Testis (tissue), 3 donors: Measurements from ENCODE around the gene DCLK2. TPM values are rescaled to one million over a fixed set of nuclear protein-coding genes. Genes with fewer than 3 reads are reported as not detected.

ENCODE experiments used
- DNase-seq: peaks from one replicate; pipeline ENCODE4 v3.0.0-alpha.2; 2019
- H3K27ac ChIP-seq, 2 donors: fragments of 200-600 bp; sonication (generic); one replicate each; pipeline ENCODE4 v1.5.1; 2019
- H3K27me3 ChIP-seq: fragments of 200-600 bp; sonication (generic); one replicate; pipeline ENCODE4 v1.5.1; 2019
- H3K36me3 ChIP-seq: fragments of 200-600 bp; sonication (generic); one replicate; pipeline ENCODE4 v1.5.1; 2017; ENCODE audit warnings: low read depth; ENCODE audit errors: missing control alignments
- H3K4me1 ChIP-seq: fragments of 200-600 bp; sonication (generic); one replicate; pipeline ENCODE4 v1.5.1; 2019
- H3K4me3 ChIP-seq, 2 donors: fragments of 200-600 bp; sonication (generic); one replicate each; pipeline ENCODE4 v1.5.1; 2017 to 2019
- H3K9me3 ChIP-seq: fragments of 200-600 bp; sonication (generic); one replicate; pipeline ENCODE4 v1.5.1; 2017
- POLR2A ChIP-seq: fragments of 450-650 bp; IDR thresholded peaks from one replicate; pipeline ENCODE4 v1.6.1; 2017; ENCODE audit warnings: antibody characterized with exemption, mild to moderate bottlenecking, moderate library complexity
- WGBS, 2 donors: methylation state at CpG; one replicate each; pipeline ENCODE4 v1.1.5; 2018; 5-methylcytosine and 5-hydroxymethylcytosine counted together
- intact Hi-C: fragments of 100-400 bp; cut with DNase I; formaldehyde crosslinking; loops from one replicate; pipeline ENCODE4 v1.15.1; 2023; ENCODE audit warnings: low total_unique reads
- polyA plus RNA-seq: library from polyadenylated mRNA; stranded (reverse); fragments of 350-450 nt; fragmentation: Illumina TruSeq; extraction: RNeasy Lipid Tissue Mini Kit (QIAGEN cat#74804); gene quantifications from one replicate; pipeline ENCODE4 v1.2.3, GENCODE V29; 2014; ENCODE audit warnings: low read depth, low replicate concordance; ENCODE audit not compliant: insufficient read depth
- total RNA-seq, 2 donors: library from RNA; depleted of rRNA; stranded (reverse); fragments of >200 nt; gene quantifications; one replicate each; pipeline ENCODE4 v1.2.3, GENCODE V29; 2016
- TF ChIP-seq, protein P1 (sequence below), 3 experiments: fragments of 450-650 bp in 2 of 3; fragments of 200-600 bp in 1 of 3; sonication (generic) in 1 of 3; IDR thresholded peaks; one replicate each; pipeline ENCODE4 v1.5.1; 2016 to 2019; ENCODE audit warnings: antibody characterized with exemption in 3 of 3, mild to moderate bottlenecking in 2 of 3, moderate library complexity in 1 of 3

DCLK2 gene
- total and polyA plus RNA-seq, 3 donors from 2014 or later = 6.1 to 18.4 (median 14.8) TPM

DNA sequence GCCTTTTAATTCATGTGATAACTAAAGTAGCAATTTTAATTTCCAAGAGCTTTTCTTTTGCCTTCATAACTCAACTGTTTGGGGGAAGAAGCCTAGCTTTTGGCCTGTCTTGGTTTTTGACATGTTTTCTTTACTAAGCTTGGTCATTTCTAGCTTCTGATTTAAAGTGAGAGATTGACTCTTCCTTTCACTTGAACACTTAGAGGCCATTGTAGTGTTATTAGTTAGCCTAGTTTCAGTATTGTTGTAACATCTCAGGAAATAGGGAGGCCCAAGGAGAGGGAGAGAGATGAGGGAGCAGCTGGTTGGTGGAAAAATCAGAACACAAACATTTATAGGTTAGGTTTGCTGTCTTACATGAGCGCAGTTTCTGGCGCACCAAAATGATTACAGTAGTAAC is 44.8 kb downstream of the DCLK2 start:
- H3K36me3 ChIP-seq = no peaks in the 10 kb centered on the region
- no peak for TF ChIP-seq POLR2A
- TF ChIP-seq, protein P1, sequence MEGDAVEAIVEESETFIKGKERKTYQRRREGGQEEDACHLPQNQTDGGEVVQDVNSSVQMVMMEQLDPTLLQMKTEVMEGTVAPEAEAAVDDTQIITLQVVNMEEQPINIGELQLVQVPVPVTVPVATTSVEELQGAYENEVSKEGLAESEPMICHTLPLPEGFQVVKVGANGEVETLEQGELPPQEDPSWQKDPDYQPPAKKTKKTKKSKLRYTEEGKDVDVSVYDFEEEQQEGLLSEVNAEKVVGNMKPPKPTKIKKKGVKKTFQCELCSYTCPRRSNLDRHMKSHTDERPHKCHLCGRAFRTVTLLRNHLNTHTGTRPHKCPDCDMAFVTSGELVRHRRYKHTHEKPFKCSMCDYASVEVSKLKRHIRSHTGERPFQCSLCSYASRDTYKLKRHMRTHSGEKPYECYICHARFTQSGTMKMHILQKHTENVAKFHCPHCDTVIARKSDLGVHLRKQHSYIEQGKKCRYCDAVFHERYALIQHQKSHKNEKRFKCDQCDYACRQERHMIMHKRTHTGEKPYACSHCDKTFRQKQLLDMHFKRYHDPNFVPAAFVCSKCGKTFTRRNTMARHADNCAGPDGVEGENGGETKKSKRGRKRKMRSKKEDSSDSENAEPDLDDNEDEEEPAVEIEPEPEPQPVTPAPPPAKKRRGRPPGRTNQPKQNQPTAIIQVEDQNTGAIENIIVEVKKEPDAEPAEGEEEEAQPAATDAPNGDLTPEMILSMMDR (IDR thresholded peaks at IDR 0.05) = no peak

GRCh38 chr4:150123796-150124677 is 45.8 kb downstream of the DCLK2 start:
- Histone ChIP-seq H3K4me1 (no peaks in the 10 kb centered on the region), H3K27ac (no peak overlapping the region), H3K4me3 (no peak overlapping the region), H3K36me3 (no peaks in the 10 kb centered on the region), H3K27me3 (no peaks in the 10 kb centered on the region), H3K9me3 (no peaks in the 10 kb centered on the region)
- TF ChIP-seq, protein P1 (IDR thresholded peaks at IDR 0.05) = no peak
- TF ChIP-seq POLR2A = no peak
- intact Hi-C loops = no loop called here
- DNase-seq = no peak
- WGBS, 2 donors = 83 to 88% methylated on average over 10 of the region's 10 CpGs

More for the DNA sequence above, 44.8 kb downstream of the DCLK2 start:
- no peak for DNase-seq
- WGBS, 2 donors = 77 to 96% methylated on average over 2 of the region's 2 CpGs
- Histone ChIP-seq H3K4me3 (no peak overlapping the region), H3K27me3 (no peaks in the 10 kb centered on the region), H3K9me3 (no peaks in the 10 kb centered on the region), H3K27ac (no peak overlapping the region), H3K4me1 (no peaks in the 10 kb centered on the region)
- intact Hi-C loops = no loop called here

GRCh38 chr4:150126201-150126863 is 48.1 kb downstream of the DCLK2 start:
- Histone ChIP-seq H3K36me3 (no peaks in the 10 kb centered on the region), H3K4me1 (no peaks in the 10 kb centered on the region), H3K27ac (no peak overlapping the region), H3K9me3 (no peaks in the 10 kb centered on the region), H3K27me3 (no peaks in the 10 kb centered on the region), H3K4me3 (no peak overlapping the region)
- DNase-seq = no peak
- WGBS, 2 donors = 76 to 81% methylated on average over 3 of the region's 3 CpGs
- intact Hi-C loops = no loop called here
- TF ChIP-seq, protein P1 (IDR thresholded peaks at IDR 0.05) = no peak
- TF ChIP-seq POLR2A = no peak

DNA sequence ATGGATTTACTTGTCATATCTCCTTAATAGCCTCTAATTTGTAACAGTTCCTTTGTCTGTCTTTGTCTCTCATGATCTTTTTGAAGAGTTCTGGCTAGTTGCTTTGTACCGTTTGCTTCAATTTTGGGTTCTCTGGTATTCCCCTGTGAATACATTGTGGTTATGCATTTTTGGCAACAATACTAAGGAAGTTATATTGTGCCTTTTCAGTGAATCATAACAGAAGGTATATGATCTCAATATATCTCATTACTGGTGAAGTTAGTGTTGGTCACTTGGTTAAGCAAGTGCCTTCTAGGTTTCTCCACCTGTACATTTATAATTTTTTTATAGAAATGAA is 48.6 kb downstream of the DCLK2 start:
- Histone ChIP-seq H3K27ac (no peak overlapping the region), H3K36me3 (no peaks in the 10 kb centered on the region), H3K27me3 (no peaks in the 10 kb centered on the region), H3K9me3 (no peaks in the 10 kb centered on the region), H3K4me1 (no peaks in the 10 kb centered on the region), H3K4me3 (no peak overlapping the region)
- intact Hi-C loops = no loop called here
- no peak for DNase-seq
- 56 to 59% methylated on average over 1 of the region's 1 CpG for WGBS, 2 donors
- TF ChIP-seq, protein P1 (IDR thresholded peaks at IDR 0.05) = no peak
- no peak for TF ChIP-seq POLR2A
